ENCODE measurements around the gene PCSK5. TPM values are rescaled to one million over a fixed set of nuclear protein-coding genes. Genes with fewer than 3 reads are reported as not detected.

PCSK5 gene
- total and polyA plus RNA-seq, 5 donors = 2.6 to 7.6 (median 5.6) TPM

GRCh38 chr9:76289042-76289441 lies 398.6 kb downstream of the PCSK5 start:
- no peak overlapping the region for H3K4me3 ChIP-seq (ENCODE audit: low read length)
- WGBS = 62% methylated on average over 7 of the region's 7 CpGs
- no peaks in the 10 kb centered on the region for H3K4me1 ChIP-seq (ENCODE audit: control insufficient read depth, insufficient read depth, low read length)
- intact Hi-C loops (cut with DNase I) = loop anchor here in 1 of 4 donors (10.0 kb wide), 1 partner anchor 64 kb away; no protein-coding TSS in a partner anchor
- no peaks in the 10 kb centered on the region for H3K27me3 ChIP-seq (ENCODE audit: control insufficient read depth, insufficient read depth)
- H3K27ac ChIP-seq (ENCODE audit: low read length) = no peak overlapping the region
- no peaks in the 10 kb centered on the region for H3K9me3 ChIP-seq (ENCODE audit: control insufficient read depth, low read length)
- DNase-seq (peak in 2 of 3 donors; percentile 18 to 57), ATAC-seq (no peak)

DNA sequence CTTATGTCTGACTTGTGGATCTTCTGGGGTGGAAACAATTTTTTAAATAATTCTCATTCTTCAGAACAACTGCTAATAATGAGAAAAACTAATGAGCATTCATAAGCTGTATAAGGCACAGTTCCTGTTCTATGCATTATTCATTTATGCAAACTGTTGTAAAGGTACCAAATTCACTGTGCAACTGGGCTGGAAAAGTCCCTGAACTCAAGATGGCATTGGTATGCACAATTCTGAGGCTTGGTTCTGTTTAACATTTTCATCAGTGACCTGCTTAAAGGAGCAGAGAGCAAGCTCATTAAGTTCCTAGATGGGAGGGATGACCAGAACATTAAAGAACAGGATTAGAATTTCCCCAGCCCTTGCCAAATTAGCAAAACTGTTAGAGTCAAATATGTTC lies 399.2 kb downstream of the PCSK5 start:
- ATAC-seq (no peak), DNase-seq (no peak)
- intact Hi-C loops (cut with DNase I) = loop anchor here in 2 of 4 donors (10.0 kb wide), 2 partner anchors 65 to 395 kb away; partner anchors contain the start of gene PCSK5 (in 1 of the 2)
- Histone ChIP-seq H3K27ac (ENCODE audit: low read length) (no peak overlapping the region), H3K9me3 (ENCODE audit: control insufficient read depth, low read length) (no peaks in the 10 kb centered on the region), H3K27me3 (ENCODE audit: control insufficient read depth, insufficient read depth) (no peaks in the 10 kb centered on the region), H3K4me1 (ENCODE audit: control insufficient read depth, insufficient read depth, low read length) (no peaks in the 10 kb centered on the region), H3K4me3 (ENCODE audit: low read length) (no peak overlapping the region)

DNA sequence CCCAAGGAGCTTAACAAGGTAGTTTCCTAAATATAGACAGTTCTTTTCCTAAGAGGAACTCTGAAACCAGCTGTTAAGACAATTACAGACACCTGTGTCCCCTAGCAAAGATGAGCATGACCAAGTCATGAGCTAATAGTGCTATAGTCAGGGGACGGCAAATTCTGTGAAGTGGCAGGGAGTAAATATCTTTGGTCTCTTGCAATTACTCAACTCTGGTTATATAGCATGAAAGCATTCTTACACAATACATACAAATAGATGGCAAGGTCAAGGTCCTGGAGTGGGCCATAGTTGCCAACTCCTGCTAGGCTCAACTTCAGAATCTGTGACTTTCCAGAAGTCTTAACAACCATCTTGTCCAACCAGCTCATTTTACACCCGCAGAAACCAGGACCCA lies 400.1 kb downstream of the PCSK5 start:
- no peak overlapping the region for H3K4me3 ChIP-seq (ENCODE audit: low read length)
- H3K9me3 ChIP-seq (ENCODE audit: control insufficient read depth, low read length) = no peaks in the 10 kb centered on the region
- DNase-seq (no peak), ATAC-seq (no peak)
- intact Hi-C loops (cut with DNase I) = loop anchor here in 1 of 4 donors (10.0 kb wide), 1 partner anchor 396 kb away; the partner anchor contains the start of gene PCSK5
- no peak overlapping the region for H3K27ac ChIP-seq (ENCODE audit: low read length)
- no peaks in the 10 kb centered on the region for H3K4me1 ChIP-seq (ENCODE audit: control insufficient read depth, insufficient read depth, low read length)
- H3K27me3 ChIP-seq (ENCODE audit: control insufficient read depth, insufficient read depth) = no peaks in the 10 kb centered on the region
- 90% methylated on average over 2 of the region's 2 CpGs for WGBS

- H3K27ac ChIP-seq (ENCODE audit: low read length) = no peak overlapping the region
- no peak overlapping the region for H3K4me3 ChIP-seq (ENCODE audit: low read length)
- H3K27me3 ChIP-seq (ENCODE audit: control insufficient read depth, insufficient read depth) = no peaks in the 10 kb centered on the region
- WGBS = 69% methylated on average over 7 of the region's 7 CpGs
- intact Hi-C loops (cut with DNase I) = loop anchor here in 1 of 4 donors (10.0 kb wide), 1 partner anchor 397 kb away; the partner anchor contains the start of gene PCSK5
- H3K9me3 ChIP-seq (ENCODE audit: control insufficient read depth, low read length) = no peaks in the 10 kb centered on the region
- H3K4me1 ChIP-seq (ENCODE audit: control insufficient read depth, insufficient read depth, low read length) = no peaks in the 10 kb centered on the region
- ATAC-seq (peak; percentile 27 to 40), DNase-seq (peak in 1 of 3 donors; percentile 11)
Observed at GRCh38 chr9:76292246-76292645, 401.8 kb downstream of the PCSK5 start.

- Histone ChIP-seq H3K9me3 (ENCODE audit: control insufficient read depth, low read length) (no peaks in the 10 kb centered on the region), H3K4me3 (ENCODE audit: low read length) (no peak overlapping the region), H3K4me1 (ENCODE audit: control insufficient read depth, insufficient read depth, low read length) (no peaks in the 10 kb centered on the region), H3K27me3 (ENCODE audit: control insufficient read depth, insufficient read depth) (no peaks in the 10 kb centered on the region), H3K27ac (ENCODE audit: low read length) (no peak overlapping the region)
- ATAC-seq (peak; percentile 41 to 65), DNase-seq (no peak)
- intact Hi-C loops (cut with DNase I) = loop anchor here in 1 of 4 donors (10.0 kb wide), 1 partner anchor 398 kb away; the partner anchor contains the start of gene PCSK5
- WGBS = 54% methylated on average over 5 of the region's 5 CpGs
Observed at GRCh38 chr9:76292658-76293057, 402.2 kb downstream of the PCSK5 start.

DNA sequence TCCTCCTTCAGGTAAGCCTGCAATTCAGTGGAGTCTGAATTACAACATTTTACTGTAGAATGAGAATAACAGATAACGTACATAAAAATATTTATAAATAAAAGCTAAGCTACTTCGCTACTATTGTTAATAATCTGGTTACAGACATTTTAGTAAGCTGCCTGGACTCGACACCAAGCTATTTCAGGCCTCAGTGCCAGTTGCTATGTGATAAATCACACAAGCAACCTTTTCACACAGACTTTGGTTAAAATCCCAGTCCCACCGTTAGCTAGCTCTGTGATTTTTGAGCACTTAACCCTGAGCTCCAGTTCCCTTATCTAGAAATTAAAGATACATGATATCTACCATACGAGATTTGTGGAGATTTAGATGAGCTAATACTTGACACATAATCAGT lies 403.8 kb downstream of the PCSK5 start:
- H3K27ac ChIP-seq (ENCODE audit: low read length) = no peak overlapping the region
- no peaks in the 10 kb centered on the region for H3K9me3 ChIP-seq (ENCODE audit: control insufficient read depth, low read length)
- no peak for DNase-seq
- 48% methylated on average over 5 of the region's 5 CpGs for WGBS
- no peaks in the 10 kb centered on the region for H3K27me3 ChIP-seq (ENCODE audit: control insufficient read depth, insufficient read depth)
- ATAC-seq = no peak
- no peaks in the 10 kb centered on the region for H3K4me1 ChIP-seq (ENCODE audit: control insufficient read depth, insufficient read depth, low read length)
- H3K4me3 ChIP-seq (ENCODE audit: low read length) = no peak overlapping the region
- intact Hi-C loops (cut with DNase I) = loop anchor here in 1 of 4 donors (10.0 kb wide), 1 partner anchor 400 kb away; the partner anchor contains the start of gene PCSK5

- intact Hi-C loops (cut with DNase I) = loop anchor here in 1 of 4 donors (10.0 kb wide), 1 partner anchor 402 kb away; the partner anchor contains the start of gene PCSK5
- DNase-seq (no peak), ATAC-seq (no peak)
- Histone ChIP-seq H3K4me3 (ENCODE audit: low read length) (no peak overlapping the region), H3K4me1 (ENCODE audit: control insufficient read depth, insufficient read depth, low read length) (no peaks in the 10 kb centered on the region), H3K27ac (ENCODE audit: low read length) (no peak overlapping the region), H3K27me3 (ENCODE audit: control insufficient read depth, insufficient read depth) (no peaks in the 10 kb centered on the region), H3K9me3 (ENCODE audit: control insufficient read depth, low read length) (no peaks in the 10 kb centered on the region)
- 83% methylated on average over 11 of the region's 11 CpGs for WGBS
Observed at GRCh38 chr9:76296561-76297310, 406.3 kb downstream of the PCSK5 start.

GRCh38 chr9:76297721-76298239 lies 407.3 kb downstream of the PCSK5 start:
- no peaks in the 10 kb centered on the region for H3K4me1 ChIP-seq (ENCODE audit: control insufficient read depth, insufficient read depth, low read length)
- intact Hi-C loops (cut with DNase I) = loop anchor here in 1 of 4 donors (10.0 kb wide), 1 partner anchor 403 kb away; the partner anchor contains the start of gene PCSK5
- 36% methylated on average over 14 of the region's 14 CpGs for WGBS
- H3K27me3 ChIP-seq (ENCODE audit: control insufficient read depth, insufficient read depth) = no peaks in the 10 kb centered on the region
- H3K27ac ChIP-seq (ENCODE audit: low read length) = peak overlapping the region; percentile 26
- peak; percentile 34 to 76 (median 58) for DNase-seq
- peak; percentile 81 to 90 for ATAC-seq
- no peaks in the 10 kb centered on the region for H3K9me3 ChIP-seq (ENCODE audit: control insufficient read depth, low read length)
- H3K4me3 ChIP-seq (ENCODE audit: low read length) = no peak overlapping the region

DNA sequence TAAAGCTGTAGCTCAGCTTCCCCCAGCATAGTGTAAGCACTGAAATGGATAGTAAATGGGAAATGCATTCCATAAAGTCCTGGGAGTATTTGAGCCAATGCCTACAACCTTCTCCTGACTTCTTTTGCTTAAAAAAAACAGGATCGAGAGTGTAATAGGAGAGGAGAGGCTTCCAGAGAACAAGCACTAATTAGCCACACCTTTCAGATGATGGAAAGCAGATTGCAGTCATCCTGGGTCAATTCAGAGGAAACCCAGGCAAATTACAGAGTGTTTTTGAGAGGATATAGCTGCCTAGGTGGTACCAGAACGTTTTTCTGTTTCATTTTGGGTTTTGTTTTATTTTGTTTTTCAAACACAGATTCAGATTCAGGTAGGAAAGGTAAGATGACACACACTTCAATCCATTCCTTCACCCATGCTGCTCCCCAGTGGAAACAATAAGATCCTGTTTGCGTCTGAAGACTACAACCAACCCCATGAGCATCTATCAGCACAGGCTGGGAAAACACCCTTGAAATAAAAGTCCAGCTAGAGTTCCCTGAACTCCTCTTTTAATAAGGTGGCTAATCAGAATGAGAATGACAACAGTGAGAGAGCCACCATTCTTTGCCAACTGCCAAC lies 408.2 kb downstream of the PCSK5 start:
- no peaks in the 10 kb centered on the region for H3K27me3 ChIP-seq (ENCODE audit: control insufficient read depth, insufficient read depth)
- H3K4me1 ChIP-seq (ENCODE audit: control insufficient read depth, insufficient read depth, low read length) = no peaks in the 10 kb centered on the region
- no peak for DNase-seq
- H3K4me3 ChIP-seq (ENCODE audit: low read length) = no peak overlapping the region
- H3K27ac ChIP-seq (ENCODE audit: low read length) = no peak overlapping the region
- intact Hi-C loops (cut with DNase I) = loop anchor here in 1 of 4 donors (10.0 kb wide), 1 partner anchor 404 kb away; the partner anchor contains the start of gene PCSK5
- no peaks in the 10 kb centered on the region for H3K9me3 ChIP-seq (ENCODE audit: control insufficient read depth, low read length)
- 47% methylated on average over 3 of the region's 3 CpGs for WGBS
- ATAC-seq = no peak

- Histone ChIP-seq H3K27ac (ENCODE audit: low read length) (no peak overlapping the region), H3K4me1 (ENCODE audit: control insufficient read depth, insufficient read depth, low read length) (no peaks in the 10 kb centered on the region), H3K9me3 (ENCODE audit: control insufficient read depth, low read length) (no peaks in the 10 kb centered on the region), H3K4me3 (ENCODE audit: low read length) (no peak overlapping the region), H3K27me3 (ENCODE audit: control insufficient read depth, insufficient read depth) (no peaks in the 10 kb centered on the region)
- ATAC-seq (no peak), DNase-seq (no peak)
- WGBS = 79% methylated on average over 3 of the region's 3 CpGs
- intact Hi-C loops (cut with DNase I) = loop anchor here in 3 of 4 donors (5.0 to 10.0 kb wide), 5 partner anchors 78 to 1100 kb away; partner anchors contain the start of gene PCSK5 (in 1 of the 3)
Observed at GRCh38 chr9:76302543-76302942, 412.1 kb downstream of the PCSK5 start.

All from right cardiac atrium (tissue), 5 donors.